HEK293 (cell line): ENCODE measurements around the gene NCR1.
"Not testable (repeated sequence)": the region's sequence is repeated elsewhere in the genome, so short reads cannot be mapped to it uniquely, and the experiment has no call there.

Experiments used
- CTCF ChIA-PET: fragments of 350-600 bp; formaldehyde crosslinking; extraction: SDS; loops from one replicate; lab custom pipeline; 2021; ENCODE audit warnings: antibody characterized with exemption; lab: Yijun Ruan, JAX
- POLR2A ChIA-PET: fragments of 300-600 bp; formaldehyde crosslinking; extraction: SDS; loops from one replicate; lab custom pipeline; 2020; ENCODE audit warnings: antibody characterized with exemption, inconsistent platforms; lab: Yijun Ruan, JAX
- H3K27ac ChIP-seq: fragments of 200-500 bp; sonication (Bioruptor generic); 2 replicates; pipeline ENCODE4 v1.5.1; 2014; ENCODE audit warnings: low read depth, low read length, control low read depth, inconsistent platforms; ENCODE audit errors: extremely low read depth
- H3K36me3 ChIP-seq, 2 experiments: fragments of 200-500 bp in 1 of 2; sonication (Bioruptor generic) in 1 of 2; 1 replicate in 1 of 2; 2 replicates in 1 of 2; pipeline ENCODE4 v1.5.1; 2014 to 2017; ENCODE audit warnings: inconsistent platforms in 2 of 2, low read length in 2 of 2; ENCODE audit not compliant: control insufficient read depth in 2 of 2, insufficient read depth in 1 of 2
- H3K4me1 ChIP-seq: fragments of 200-500 bp; sonication (Bioruptor generic); 2 replicates; pipeline ENCODE4 v1.5.1; 2014; ENCODE audit warnings: mild to moderate bottlenecking, low read length, inconsistent platforms; ENCODE audit not compliant: control insufficient read depth, insufficient read depth
- H3K4me3 ChIP-seq: 2 replicates; pipeline ENCODE4 v1.5.1; 2011; ENCODE audit warnings: low read depth, mild to moderate bottlenecking, control low read depth, low read length, moderate library complexity
- H3K9me3 ChIP-seq: fragments of 200-500 bp; sonication (Bioruptor generic); 2 replicates; pipeline ENCODE4 v1.5.1; 2014; ENCODE audit warnings: low read depth, low read length, inconsistent platforms; ENCODE audit not compliant: control insufficient read depth, insufficient read depth
- EGR2 ChIP-seq: fragments of 450-650 bp; formaldehyde crosslinking; IDR thresholded peaks from 2 replicates; pipeline ENCODE4 v1.5.1; 2016; ENCODE audit warnings: low read depth, missing biosample characterization, missing genetic modification characterization
- FEZF1 ChIP-seq: fragments of 450-650 bp; formaldehyde crosslinking; IDR thresholded peaks from 2 replicates; pipeline ENCODE4 v1.5.1; 2016; ENCODE audit warnings: missing biosample characterization, missing genetic modification characterization
- HOXA7 ChIP-seq: sonication (generic); formaldehyde crosslinking; IDR thresholded peaks from 2 replicates; pipeline ENCODE4 v1.8.1; 2022; ENCODE audit warnings: missing genetic modification reagents, borderline replicate concordance
- HOXC10 ChIP-seq: sonication (generic); formaldehyde crosslinking; IDR thresholded peaks from 2 replicates; pipeline ENCODE4 v1.8.1; 2023; ENCODE audit warnings: mild to moderate bottlenecking, missing genetic modification reagents
- SCRT2 ChIP-seq: fragments of 450-650 bp; formaldehyde crosslinking; IDR thresholded peaks from 2 replicates; pipeline ENCODE4 v1.5.1; 2016; ENCODE audit warnings: missing biosample characterization, missing genetic modification characterization
- YY1 ChIP-seq: fragments of 450-650 bp; formaldehyde crosslinking; IDR thresholded peaks from 2 replicates; pipeline ENCODE4 v1.5.1; 2018; ENCODE audit warnings: missing biosample characterization, missing genetic modification characterization
- ZIC2 ChIP-seq: fragments of 450-650 bp; formaldehyde crosslinking; IDR thresholded peaks from 2 replicates; pipeline ENCODE4 v1.5.1; 2016; ENCODE audit warnings: missing biosample characterization, missing genetic modification characterization
- ZNF121 ChIP-seq: fragments of 450-650 bp; formaldehyde crosslinking; IDR thresholded peaks from 2 replicates; pipeline ENCODE4 v1.5.1; 2016; ENCODE audit warnings: missing biosample characterization, missing genetic modification characterization
- ZNF354C ChIP-seq: fragments of 450-650 bp; formaldehyde crosslinking; IDR thresholded peaks from 2 replicates; pipeline ENCODE4 v1.5.1; 2016; ENCODE audit warnings: missing biosample characterization, missing genetic modification characterization, low read depth, borderline replicate concordance
- ZNF600 ChIP-seq: fragments of 450-650 bp; formaldehyde crosslinking; IDR thresholded peaks from 2 replicates; pipeline ENCODE4 v1.5.1; 2016; ENCODE audit warnings: missing biosample characterization, missing genetic modification characterization
- ZNF654 ChIP-seq: fragments of 450-650 bp; formaldehyde crosslinking; IDR thresholded peaks from 2 replicates; pipeline ENCODE4 v1.5.1; 2016; ENCODE audit warnings: low read depth, missing biosample characterization, missing genetic modification characterization
- ZNF677 ChIP-seq: fragments of 450-650 bp; IDR thresholded peaks from 2 replicates; pipeline ENCODE4 v1.5.0; 2018; ENCODE audit warnings: missing biosample characterization, mild to moderate bottlenecking, missing genetic modification characterization, moderate library complexity
- TF ChIP-seq, protein P1 (sequence below): fragments of 450-650 bp; formaldehyde crosslinking; IDR thresholded peaks from 2 replicates; pipeline ENCODE4 v1.5.0; 2017; ENCODE audit warnings: missing biosample characterization, missing genetic modification characterization, borderline replicate concordance

Gene NCR1, protein sequence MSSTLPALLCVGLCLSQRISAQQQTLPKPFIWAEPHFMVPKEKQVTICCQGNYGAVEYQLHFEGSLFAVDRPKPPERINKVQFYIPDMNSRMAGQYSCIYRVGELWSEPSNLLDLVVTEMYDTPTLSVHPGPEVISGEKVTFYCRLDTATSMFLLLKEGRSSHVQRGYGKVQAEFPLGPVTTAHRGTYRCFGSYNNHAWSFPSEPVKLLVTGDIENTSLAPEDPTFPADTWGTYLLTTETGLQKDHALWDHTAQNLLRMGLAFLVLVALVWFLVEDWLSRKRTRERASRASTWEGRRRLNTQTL

DNA sequence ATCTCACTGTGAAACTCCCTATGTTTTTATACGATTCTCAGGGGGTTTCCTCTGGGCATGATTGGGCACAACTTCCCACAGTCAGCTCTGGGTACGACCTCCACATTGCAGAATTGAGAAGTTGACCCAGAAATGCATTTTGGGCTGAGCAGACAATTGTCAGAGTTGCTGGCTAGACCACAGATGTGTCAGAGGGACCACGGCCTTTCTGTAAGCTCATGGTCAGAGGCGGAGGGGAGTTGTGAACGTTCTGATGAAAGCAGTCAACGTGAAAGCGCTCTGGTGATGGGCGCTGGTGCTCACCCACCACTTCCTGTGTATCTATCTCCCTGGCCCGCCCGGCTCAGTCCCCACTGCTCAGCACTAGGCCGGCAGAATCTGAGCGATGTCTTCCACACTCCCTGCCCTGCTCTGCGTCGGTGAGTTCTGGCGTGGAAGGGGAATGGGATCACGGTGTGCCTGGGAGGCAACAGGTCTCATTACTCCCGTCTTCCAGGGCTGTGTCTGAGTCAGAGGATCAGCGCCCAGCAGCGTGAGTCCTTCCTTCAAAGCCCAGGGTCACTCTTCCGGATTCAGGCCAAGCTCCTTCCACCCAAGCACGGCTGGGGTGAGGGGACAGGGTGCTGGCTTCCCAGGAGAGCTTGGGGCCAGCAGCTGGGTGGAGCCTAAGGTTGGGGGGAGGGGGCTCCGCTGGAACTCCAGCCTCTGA lies at the start of gene NCR1:
Gene NCR1, plus strand, starts transcription at position 346 of the 709 bp plus-strand sequence. Its CDS starts 40 bp downstream, at position 386.
- CTCF ChIA-PET: no interaction called here
- H3K4me3 ChIP-seq: no peak within 1 kb of the TSS
- H3K9me3 ChIP-seq: no peaks in the 10 kb centered on the region
- no peak for TF ChIP-seq SCRT2 (tag by site-specific recombination)
- TF ChIP-seq HOXC10 (CRISPR knock-in tag): no peak
- no peak for TF ChIP-seq ZNF121 (tag by site-specific recombination)
- TF ChIP-seq YY1 (tag by site-specific recombination): no peak
- no peak for TF ChIP-seq FEZF1
- no peak for TF ChIP-seq HOXA7 (CRISPR knock-in tag)
- TF ChIP-seq ZNF354C (tag by site-specific recombination): no peak
- TF ChIP-seq, protein P1, sequence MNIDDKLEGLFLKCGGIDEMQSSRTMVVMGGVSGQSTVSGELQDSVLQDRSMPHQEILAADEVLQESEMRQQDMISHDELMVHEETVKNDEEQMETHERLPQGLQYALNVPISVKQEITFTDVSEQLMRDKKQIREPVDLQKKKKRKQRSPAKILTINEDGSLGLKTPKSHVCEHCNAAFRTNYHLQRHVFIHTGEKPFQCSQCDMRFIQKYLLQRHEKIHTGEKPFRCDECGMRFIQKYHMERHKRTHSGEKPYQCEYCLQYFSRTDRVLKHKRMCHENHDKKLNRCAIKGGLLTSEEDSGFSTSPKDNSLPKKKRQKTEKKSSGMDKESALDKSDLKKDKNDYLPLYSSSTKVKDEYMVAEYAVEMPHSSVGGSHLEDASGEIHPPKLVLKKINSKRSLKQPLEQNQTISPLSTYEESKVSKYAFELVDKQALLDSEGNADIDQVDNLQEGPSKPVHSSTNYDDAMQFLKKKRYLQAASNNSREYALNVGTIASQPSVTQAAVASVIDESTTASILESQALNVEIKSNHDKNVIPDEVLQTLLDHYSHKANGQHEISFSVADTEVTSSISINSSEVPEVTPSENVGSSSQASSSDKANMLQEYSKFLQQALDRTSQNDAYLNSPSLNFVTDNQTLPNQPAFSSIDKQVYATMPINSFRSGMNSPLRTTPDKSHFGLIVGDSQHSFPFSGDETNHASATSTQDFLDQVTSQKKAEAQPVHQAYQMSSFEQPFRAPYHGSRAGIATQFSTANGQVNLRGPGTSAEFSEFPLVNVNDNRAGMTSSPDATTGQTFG (tag by site-specific recombination): no peak
- TF ChIP-seq ZNF677 (tag by site-specific recombination): no peak
- no peak for TF ChIP-seq EGR2
- no peak for TF ChIP-seq ZNF654 (tag by site-specific recombination)
- TF ChIP-seq ZNF600 (tag by site-specific recombination): no peak
- TF ChIP-seq ZIC2 (tag by site-specific recombination): no peak
- no peaks in the 10 kb centered on the region for H3K36me3 ChIP-seq
- POLR2A ChIA-PET: no interaction called here
- H3K4me1 ChIP-seq: no peaks in the 10 kb centered on the region
- H3K27ac ChIP-seq: no peak within 1 kb of the TSS

DNA sequence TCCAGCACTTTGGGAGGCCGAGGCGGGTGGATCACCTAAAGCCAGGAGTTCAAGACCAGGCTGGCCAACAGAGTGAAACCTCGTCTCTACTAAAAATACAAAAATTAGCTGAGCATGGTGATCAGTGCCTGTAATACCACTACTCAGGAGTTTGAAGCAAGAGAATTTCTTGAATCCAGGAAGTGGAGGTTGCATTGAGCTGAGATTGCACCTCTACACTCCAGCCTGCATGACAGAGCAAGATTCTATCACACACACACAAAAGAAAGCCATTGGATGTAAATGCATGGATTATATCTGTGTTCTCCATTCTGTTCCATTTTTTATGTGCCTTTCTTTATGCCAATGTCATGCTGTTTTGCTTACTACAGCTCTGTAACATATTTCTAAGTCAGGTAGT lies 47.5 kb upstream of the NCR1 start:
- H3K4me3 ChIP-seq, H3K27ac ChIP-seq, POLR2A ChIA-PET, H3K4me1 ChIP-seq, H3K9me3 ChIP-seq, H3K36me3 ChIP-seq: not testable (repeated sequence)
- CTCF ChIA-PET: interaction anchor here (0.6 kb wide), 1 partner anchor 31 kb away, joined by 3 read pairs; no protein-coding TSS in a partner anchor

DNA sequence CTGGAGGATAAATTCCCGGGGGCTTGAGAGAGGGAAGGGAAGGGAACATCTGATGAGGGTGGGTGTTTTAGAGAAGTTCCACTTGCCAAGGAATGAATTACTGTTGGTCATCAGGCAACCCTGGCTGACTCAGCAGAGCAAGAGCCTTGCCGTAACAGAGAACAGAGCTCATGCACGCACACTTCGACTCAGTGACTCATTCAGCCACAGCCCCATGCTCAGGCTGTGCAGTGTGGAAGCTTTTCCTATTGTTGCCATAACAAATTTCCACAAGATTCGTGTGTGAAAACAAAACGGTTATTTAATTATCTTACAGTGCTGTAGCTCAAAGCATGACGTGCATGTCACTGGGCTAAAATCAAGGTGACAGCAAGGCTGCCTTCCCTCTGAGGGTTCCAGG lies 46.5 kb upstream of the NCR1 start:
- H3K9me3 ChIP-seq, H3K36me3 ChIP-seq, POLR2A ChIA-PET: not testable (repeated sequence)

DNA sequence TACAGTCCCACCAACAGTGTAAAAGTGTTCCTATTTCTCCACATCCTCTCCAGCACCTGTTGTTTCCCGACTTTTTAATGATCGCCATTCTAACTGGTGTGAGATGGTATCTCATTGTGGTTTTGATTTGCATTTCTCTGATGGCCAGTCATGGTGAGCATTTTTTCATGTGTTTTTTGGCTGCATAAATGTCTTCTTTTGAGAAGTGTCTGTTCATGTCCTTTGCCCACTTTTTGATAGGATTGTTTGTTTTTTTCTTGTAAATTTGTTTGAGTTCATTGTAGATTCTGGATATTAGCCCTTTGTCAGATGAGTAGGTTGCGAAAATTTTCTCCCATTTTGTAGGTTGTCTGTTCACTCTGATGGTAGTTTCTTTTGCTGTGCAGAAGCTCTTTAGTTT lies 42.5 kb upstream of the NCR1 start:
- H3K4me1 ChIP-seq, H3K9me3 ChIP-seq, POLR2A ChIA-PET, H3K4me3 ChIP-seq, CTCF ChIA-PET, H3K36me3 ChIP-seq, H3K27ac ChIP-seq: not testable (repeated sequence)

More for the DNA sequence above, 46.5 kb upstream of the NCR1 start:
- not testable (repeated sequence) for H3K27ac ChIP-seq, H3K4me1 ChIP-seq, H3K4me3 ChIP-seq
- CTCF ChIA-PET: interaction anchor here (0.6 kb wide), 1 partner anchor 30 kb away, joined by 3 read pairs; no protein-coding TSS in a partner anchor
